WTC11 (cell line): ENCODE data around the gene CCDC71. TPM values are rescaled to one million over a fixed set of nuclear protein-coding genes. Genes with fewer than 3 reads are reported as not detected.

Source experiments
- ATAC-seq: fragments of 200-7000 bp; cut with Tn5 transposase; 2 replicates; pipeline ENCODE4 v1.10.0; 2021; ENCODE audit warnings: mild to moderate bottlenecking, moderate library complexity
- CTCF ChIA-PET: fragments of 300-600 bp; sonication (Branson Sonifier 250); formaldehyde crosslinking; loops from one replicate; lab custom pipeline; 2021; ENCODE audit warnings: antibody characterized with exemption; lab: Charles Lee
- POLR2A ChIA-PET: fragments of 350-600 bp; sonication (Branson Sonifier 250); formaldehyde crosslinking; loops from one replicate; lab custom pipeline; 2021; ENCODE audit warnings: antibody characterized with exemption; lab: Charles Lee
- DNase-seq: peaks from one replicate; pipeline ENCODE4 v3.0.0; 2021; ENCODE audit warnings: low spot score
- H3K27ac Mint-ChIP-seq: 2 replicates; pipeline ENCODE4 v1.8.0; 2021; ENCODE audit warnings: mixed read lengths
- H3K27me3 Mint-ChIP-seq: 2 replicates; pipeline ENCODE4 v1.8.0; 2021; ENCODE audit warnings: low read depth, mild to moderate bottlenecking, moderate library complexity, mixed read lengths
- H3K36me3 Mint-ChIP-seq: 2 replicates; pipeline ENCODE4 v1.8.0; 2021; ENCODE audit warnings: mixed read lengths
- H3K4me1 Mint-ChIP-seq: 2 replicates; pipeline ENCODE4 v1.8.0; 2022; ENCODE audit warnings: mixed read lengths
- H3K4me3 Mint-ChIP-seq: 2 replicates; pipeline ENCODE4 v1.8.0; 2021; ENCODE audit warnings: mild to moderate bottlenecking, moderate library complexity, mixed read lengths
- H3K9me3 Mint-ChIP-seq: 2 replicates; pipeline ENCODE4 v1.8.0; 2021; ENCODE audit warnings: mixed read lengths
- CTCF ChIP-seq: fragments of 200-600 bp; IDR thresholded peaks from 2 replicates; pipeline ENCODE4 v1.8.0; 2022; ENCODE audit warnings: antibody characterized with exemption
- ETV6 ChIP-seq: sonication (generic); formaldehyde crosslinking; IDR thresholded peaks from 2 replicates; pipeline ENCODE4 v1.8.1; 2022; ENCODE audit warnings: mild to moderate bottlenecking, missing genetic modification reagents
- GRHL2 ChIP-seq: fragments of 250-450 bp; sonication (Bioruptor Pico); IDR thresholded peaks from 2 replicates; pipeline ENCODE4 v1.8.0; 2022; ENCODE audit warnings: mild to moderate bottlenecking, moderate library complexity; ENCODE audit not compliant: insufficient replicate concordance, severe bottlenecking
- MYBL2 ChIP-seq: sonication (generic); formaldehyde crosslinking; IDR thresholded peaks from 2 replicates; pipeline ENCODE4 v1.8.1; 2023; ENCODE audit warnings: mild to moderate bottlenecking, moderate library complexity, missing genetic modification reagents
- SMAD3 ChIP-seq: sonication (generic); formaldehyde crosslinking; IDR thresholded peaks from 2 replicates; pipeline ENCODE4 v1.8.0; 2022; ENCODE audit warnings: missing genetic modification reagents, mild to moderate bottlenecking, borderline replicate concordance
- ZBTB21 ChIP-seq: sonication (generic); formaldehyde crosslinking; IDR thresholded peaks from 2 replicates; pipeline ENCODE4 v1.8.1; 2023; ENCODE audit warnings: mild to moderate bottlenecking, missing genetic modification reagents, borderline replicate concordance
- ZNF232 ChIP-seq: sonication (generic); formaldehyde crosslinking; IDR thresholded peaks from 2 replicates; pipeline ENCODE4 v1.8.0; 2022; ENCODE audit warnings: mild to moderate bottlenecking, missing genetic modification reagents
- ZNF396 ChIP-seq: fragments of 250-450 bp; sonication (Bioruptor Pico); IDR thresholded peaks from 2 replicates; pipeline ENCODE4 v1.8.0; 2021; ENCODE audit warnings: mild to moderate bottlenecking, moderate library complexity, borderline replicate concordance
- ZNF416 ChIP-seq: fragments of 250-450 bp; sonication (Bioruptor Pico); IDR thresholded peaks from 2 replicates; pipeline ENCODE4 v1.9.0; 2021; ENCODE audit warnings: mild to moderate bottlenecking, inconsistent platforms
- ZNF425 ChIP-seq: fragments of 250-450 bp; sonication (Bioruptor Pico); conservative IDR thresholded peaks from 2 replicates; pipeline ENCODE4 v1.9.0; 2021; ENCODE audit warnings: mild to moderate bottlenecking
- total RNA-seq: library from RNA; stranded (reverse); gene quantifications from 3 replicates; pipeline ENCODE4 v1.2.3, GENCODE V29; 2021
- TF ChIP-seq, protein P1 (sequence below): sonication (generic); formaldehyde crosslinking; IDR thresholded peaks from 2 replicates; pipeline ENCODE4 v1.8.1; 2022; ENCODE audit warnings: low read depth, mild to moderate bottlenecking, moderate library complexity, missing genetic modification reagents, borderline replicate concordance
- TF ChIP-seq, protein P2 (sequence below): fragments of 250-450 bp; sonication (Bioruptor Pico); IDR thresholded peaks from 2 replicates; pipeline ENCODE4 v2.1.2; 2022; ENCODE audit warnings: mild to moderate bottlenecking, moderate library complexity
- TF ChIP-seq, protein P3 (sequence below): sonication (generic); formaldehyde crosslinking; IDR thresholded peaks from 2 replicates; pipeline ENCODE4 v1.8.0; 2022; ENCODE audit warnings: mild to moderate bottlenecking, missing genetic modification reagents
- TF ChIP-seq, protein P4 (sequence below): sonication (generic); formaldehyde crosslinking; IDR thresholded peaks from 2 replicates; pipeline ENCODE4 v1.8.1; 2022; ENCODE audit warnings: low read depth, missing genetic modification reagents, borderline replicate concordance
- TF ChIP-seq, protein P5 (sequence below): sonication (generic); formaldehyde crosslinking; IDR thresholded peaks from 2 replicates; pipeline ENCODE4 v1.8.0; 2022; ENCODE audit warnings: mild to moderate bottlenecking, missing genetic modification reagents
- TF ChIP-seq, protein P6 (sequence below): sonication (generic); formaldehyde crosslinking; IDR thresholded peaks from 2 replicates; pipeline ENCODE4 v1.8.0; 2022; ENCODE audit warnings: mild to moderate bottlenecking, missing genetic modification reagents

Gene CCDC71
- total RNA-seq, 1 experiment from 2014 or later = 29.8 TPM

DNA sequence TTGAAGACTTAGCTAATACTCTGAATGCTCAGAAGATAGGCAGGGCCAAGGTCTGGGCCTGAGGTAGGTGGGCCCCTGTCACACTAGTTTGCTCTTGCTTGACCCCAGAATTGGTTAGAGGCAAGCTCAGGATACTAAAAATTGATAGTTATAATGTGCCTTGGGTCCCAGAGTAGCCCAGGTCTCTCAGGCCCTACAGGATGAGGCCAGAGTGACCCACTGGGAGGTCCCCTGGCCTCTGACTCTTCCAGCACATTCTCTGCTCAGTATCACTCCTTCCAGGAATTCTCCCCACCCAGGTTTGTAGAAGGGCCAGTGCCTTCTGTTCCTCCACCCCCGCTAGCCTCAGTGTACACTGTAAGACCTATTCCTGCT lies 4.6 kb upstream of the CCDC71 start (continued):
- TF ChIP-seq, protein P1, sequence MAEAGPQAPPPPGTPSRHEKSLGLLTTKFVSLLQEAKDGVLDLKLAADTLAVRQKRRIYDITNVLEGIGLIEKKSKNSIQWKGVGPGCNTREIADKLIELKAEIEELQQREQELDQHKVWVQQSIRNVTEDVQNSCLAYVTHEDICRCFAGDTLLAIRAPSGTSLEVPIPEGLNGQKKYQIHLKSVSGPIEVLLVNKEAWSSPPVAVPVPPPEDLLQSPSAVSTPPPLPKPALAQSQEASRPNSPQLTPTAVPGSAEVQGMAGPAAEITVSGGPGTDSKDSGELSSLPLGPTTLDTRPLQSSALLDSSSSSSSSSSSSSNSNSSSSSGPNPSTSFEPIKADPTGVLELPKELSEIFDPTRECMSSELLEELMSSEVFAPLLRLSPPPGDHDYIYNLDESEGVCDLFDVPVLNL = no peak
- TF ChIP-seq SMAD3 (CRISPR knock-in tag) (no peak), CTCF (no peak), ZNF425 (CRISPR knock-in tag) (no peak)
- TF ChIP-seq, protein P2, sequence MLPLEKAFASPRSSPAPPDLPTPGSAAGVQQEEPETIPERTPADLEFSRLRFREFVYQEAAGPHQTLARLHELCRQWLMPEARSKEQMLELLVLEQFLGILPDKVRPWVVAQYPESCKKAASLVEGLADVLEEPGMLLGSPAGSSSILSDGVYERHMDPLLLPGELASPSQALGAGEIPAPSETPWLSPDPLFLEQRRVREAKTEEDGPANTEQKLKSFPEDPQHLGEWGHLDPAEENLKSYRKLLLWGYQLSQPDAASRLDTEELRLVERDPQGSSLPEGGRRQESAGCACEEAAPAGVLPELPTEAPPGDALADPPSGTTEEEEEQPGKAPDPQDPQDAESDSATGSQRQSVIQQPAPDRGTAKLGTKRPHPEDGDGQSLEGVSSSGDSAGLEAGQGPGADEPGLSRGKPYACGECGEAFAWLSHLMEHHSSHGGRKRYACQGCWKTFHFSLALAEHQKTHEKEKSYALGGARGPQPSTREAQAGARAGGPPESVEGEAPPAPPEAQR (CRISPR knock-in tag) = no peak
- TF ChIP-seq, all 79 proteins: peak for 0

DNA sequence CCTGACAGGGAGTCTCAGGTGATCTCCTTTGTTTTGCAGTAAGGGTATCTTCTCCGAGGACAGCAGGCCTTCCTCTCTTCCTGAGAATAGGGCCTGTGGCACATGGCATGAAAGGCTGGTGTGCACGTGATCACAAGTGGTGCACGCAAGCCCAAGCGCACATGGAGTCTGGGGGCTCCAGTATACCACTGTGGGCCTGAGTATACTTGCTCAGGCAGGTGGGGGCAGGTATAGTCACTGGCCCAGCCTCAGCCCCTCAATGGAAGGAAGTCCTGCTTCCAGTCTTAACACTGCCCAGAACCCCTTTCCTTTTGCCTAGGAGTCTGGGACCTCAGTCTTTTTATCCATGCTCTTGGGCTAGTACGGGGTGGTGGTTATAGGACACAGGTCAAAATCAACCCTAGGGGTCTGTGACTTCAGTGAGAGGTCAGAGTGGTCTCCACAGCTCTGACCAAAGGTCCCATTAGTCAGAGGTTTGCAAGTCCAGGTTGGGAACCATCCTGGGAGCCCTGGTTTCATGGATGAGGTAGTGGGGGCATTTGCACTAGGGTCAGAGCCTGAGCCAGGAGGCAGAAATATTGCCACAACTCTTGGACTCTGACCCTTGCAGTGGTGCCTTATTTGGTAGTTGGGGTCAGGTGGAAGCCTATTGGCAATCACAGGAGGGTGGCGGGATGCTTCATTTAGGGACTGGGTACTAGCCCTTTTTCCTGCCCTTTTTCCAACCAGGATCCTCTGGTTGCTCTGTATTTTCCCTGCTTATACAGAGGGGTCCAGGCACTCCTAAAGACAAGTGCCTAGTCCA lies 823 bp upstream of the CCDC71 start:
- Mint-ChIP-seq H3K4me1 (peaks cover 22% of the 10 kb centered on the region), H3K36me3 (peaks cover 11% of the 10 kb centered on the region), H3K27ac (no peak overlapping the region; the same call in 1 of the 2 replicates), H3K27me3 (peaks cover 20% of the 10 kb centered on the region), H3K9me3 (no peaks in the 10 kb centered on the region), H3K4me3 (peak overlapping the region; percentile 79)
- no peak for DNase-seq
- CTCF ChIA-PET = no interaction called here
- POLR2A ChIA-PET = no interaction called here
- ATAC-seq = no peak
- TF ChIP-seq ZBTB21 (CRISPR knock-in tag) (no peak), ZNF396 (CRISPR knock-in tag) (no peak), ZNF425 (CRISPR knock-in tag) (no peak), ZNF232 (CRISPR knock-in tag) (no peak), MYBL2 (CRISPR knock-in tag) (no peak), GRHL2 (no peak), ZNF416 (CRISPR knock-in tag) (no peak), ETV6 (CRISPR knock-in tag) (no peak)
- TF ChIP-seq, protein P1 = no peak
- TF ChIP-seq, protein P3, sequence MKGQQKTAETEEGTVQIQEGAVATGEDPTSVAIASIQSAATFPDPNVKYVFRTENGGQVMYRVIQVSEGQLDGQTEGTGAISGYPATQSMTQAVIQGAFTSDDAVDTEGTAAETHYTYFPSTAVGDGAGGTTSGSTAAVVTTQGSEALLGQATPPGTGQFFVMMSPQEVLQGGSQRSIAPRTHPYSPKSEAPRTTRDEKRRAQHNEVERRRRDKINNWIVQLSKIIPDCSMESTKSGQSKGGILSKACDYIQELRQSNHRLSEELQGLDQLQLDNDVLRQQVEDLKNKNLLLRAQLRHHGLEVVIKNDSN (CRISPR knock-in tag) = no peak
- TF ChIP-seq, protein P2 (CRISPR knock-in tag) = no peak
- TF ChIP-seq, protein P4, sequence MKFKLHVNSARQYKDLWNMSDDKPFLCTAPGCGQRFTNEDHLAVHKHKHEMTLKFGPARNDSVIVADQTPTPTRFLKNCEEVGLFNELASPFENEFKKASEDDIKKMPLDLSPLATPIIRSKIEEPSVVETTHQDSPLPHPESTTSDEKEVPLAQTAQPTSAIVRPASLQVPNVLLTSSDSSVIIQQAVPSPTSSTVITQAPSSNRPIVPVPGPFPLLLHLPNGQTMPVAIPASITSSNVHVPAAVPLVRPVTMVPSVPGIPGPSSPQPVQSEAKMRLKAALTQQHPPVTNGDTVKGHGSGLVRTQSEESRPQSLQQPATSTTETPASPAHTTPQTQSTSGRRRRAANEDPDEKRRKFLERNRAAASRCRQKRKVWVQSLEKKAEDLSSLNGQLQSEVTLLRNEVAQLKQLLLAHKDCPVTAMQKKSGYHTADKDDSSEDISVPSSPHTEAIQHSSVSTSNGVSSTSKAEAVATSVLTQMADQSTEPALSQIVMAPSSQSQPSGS = no peak
- TF ChIP-seq, protein P5, sequence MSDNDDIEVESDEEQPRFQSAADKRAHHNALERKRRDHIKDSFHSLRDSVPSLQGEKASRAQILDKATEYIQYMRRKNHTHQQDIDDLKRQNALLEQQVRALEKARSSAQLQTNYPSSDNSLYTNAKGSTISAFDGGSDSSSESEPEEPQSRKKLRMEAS = no peak; the same call in 1 of the 2 replicates
- TF ChIP-seq, protein P6, sequence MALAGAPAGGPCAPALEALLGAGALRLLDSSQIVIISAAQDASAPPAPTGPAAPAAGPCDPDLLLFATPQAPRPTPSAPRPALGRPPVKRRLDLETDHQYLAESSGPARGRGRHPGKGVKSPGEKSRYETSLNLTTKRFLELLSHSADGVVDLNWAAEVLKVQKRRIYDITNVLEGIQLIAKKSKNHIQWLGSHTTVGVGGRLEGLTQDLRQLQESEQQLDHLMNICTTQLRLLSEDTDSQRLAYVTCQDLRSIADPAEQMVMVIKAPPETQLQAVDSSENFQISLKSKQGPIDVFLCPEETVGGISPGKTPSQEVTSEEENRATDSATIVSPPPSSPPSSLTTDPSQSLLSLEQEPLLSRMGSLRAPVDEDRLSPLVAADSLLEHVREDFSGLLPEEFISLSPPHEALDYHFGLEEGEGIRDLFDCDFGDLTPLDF (CRISPR knock-in tag) = no peak
